Activated gamma-delta T cell treated with anti-CD3 and anti-CD28 coated beads, Interleukin-2, amount 50 U/mL, for 16 hours (primary cell): ENCODE data around the gene SH3RF3.

ENCODE experiments used
- DNase-seq: peaks from one replicate; pipeline ENCODE4 v3.0.0-alpha.2; 2020; ENCODE audit warnings: low read depth

SH3RF3 gene

DNA sequence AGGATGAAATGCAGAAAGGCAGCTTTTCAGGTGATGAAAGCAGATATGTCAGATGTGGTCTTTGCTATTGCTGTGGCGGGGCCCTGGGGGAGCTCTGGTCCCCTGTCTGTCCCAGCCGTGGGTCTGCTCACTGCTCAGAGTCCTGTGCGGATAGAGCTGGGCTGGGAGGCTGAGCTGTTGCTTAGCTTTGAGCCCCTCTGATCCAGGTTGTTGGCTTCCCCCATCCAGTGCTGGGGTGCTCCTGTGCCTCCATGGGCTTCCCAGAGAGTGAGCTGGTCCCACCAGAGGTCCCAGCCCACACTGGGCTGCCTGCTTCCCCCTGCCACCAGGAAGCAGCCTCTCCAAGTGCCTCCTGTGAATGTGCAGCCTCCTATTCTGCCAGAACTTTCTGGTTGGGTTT is 55.4 kb downstream of the SH3RF3 start:
- no peak for DNase-seq

DNA sequence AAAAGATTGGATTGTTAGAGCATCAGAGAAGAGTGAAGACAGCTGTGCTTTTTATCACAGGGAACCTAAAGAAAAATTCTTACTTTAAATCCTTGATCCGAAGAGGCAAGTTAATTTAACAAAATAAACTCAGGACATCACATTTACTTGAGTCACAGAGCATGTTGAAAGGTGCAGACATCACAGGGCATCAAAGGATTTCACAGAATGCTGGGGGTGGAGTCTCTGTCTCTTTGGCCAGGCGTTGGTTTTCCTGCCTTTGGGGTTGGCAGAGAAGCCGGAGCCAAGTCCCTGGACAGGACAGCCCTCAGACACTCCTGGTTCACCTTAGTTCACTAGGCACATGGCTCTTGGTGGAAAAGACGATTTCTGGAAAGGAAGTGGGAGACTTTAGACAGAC is 56.3 kb downstream of the SH3RF3 start:
- no peak for DNase-seq

DNA sequence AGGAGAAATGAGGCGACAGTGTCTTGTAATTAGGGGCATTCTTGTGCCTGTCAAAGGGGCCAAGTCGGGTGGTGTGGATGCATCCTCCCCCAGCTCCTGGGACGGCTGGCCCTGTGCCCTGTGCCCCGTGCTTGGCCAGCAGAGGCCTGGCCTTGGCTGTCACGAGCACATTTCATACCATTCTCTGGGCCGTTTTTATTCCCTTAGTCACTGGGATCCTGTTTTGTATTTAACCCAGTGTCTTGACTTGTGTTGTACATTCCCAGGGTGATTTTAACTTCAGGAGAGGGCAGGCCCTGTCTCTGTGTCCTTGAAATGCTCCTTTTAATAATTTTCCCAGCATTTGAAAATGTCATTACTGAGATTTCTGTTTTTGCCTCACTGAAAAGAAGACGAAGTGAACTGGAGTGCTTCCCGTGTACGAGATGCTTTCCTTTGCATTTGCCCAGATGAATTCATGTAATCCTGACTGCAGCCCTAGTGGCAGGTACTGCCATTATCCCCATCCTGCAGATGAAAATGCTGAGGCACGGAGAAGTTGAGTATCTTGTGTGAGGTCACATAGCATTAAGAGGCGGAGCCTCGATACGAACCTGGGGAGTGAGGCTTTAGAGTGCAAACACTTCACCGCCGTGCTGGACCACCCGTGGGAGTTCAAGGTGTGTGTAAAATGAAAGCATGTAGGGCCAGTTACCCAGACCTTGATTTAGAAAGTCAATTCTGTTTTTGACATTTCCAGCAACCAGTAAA is 57.0 kb downstream of the SH3RF3 start:
- no peak for DNase-seq

DNA sequence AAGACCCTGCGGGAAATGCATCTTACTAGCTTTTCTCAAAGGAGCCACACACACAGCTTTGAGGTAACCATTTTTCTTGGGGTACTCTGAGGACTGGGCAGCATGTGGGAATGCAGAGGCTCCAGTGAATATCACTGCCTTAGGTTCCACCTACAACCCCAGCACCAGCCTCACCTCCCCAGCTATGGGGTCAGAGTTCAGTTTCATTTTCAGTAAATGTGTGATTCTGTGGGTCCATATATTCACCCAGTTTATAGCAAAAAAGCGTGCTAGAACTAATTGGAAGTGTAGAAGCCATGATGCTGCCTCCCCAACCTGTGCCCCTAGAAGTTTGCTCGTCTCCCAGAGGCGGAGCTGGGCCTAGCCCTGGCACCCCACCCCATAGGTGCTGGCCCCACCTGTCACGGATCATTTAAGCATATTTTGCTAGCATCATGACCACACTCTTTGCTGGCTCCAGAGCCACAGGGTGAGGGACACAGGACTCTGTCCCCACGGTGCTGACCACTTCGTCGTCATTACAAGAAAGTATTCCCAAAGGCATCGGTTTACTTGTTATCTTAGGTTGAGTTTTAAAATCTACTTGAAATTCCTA is 57.7 kb downstream of the SH3RF3 start:
- no peak for DNase-seq

DNA sequence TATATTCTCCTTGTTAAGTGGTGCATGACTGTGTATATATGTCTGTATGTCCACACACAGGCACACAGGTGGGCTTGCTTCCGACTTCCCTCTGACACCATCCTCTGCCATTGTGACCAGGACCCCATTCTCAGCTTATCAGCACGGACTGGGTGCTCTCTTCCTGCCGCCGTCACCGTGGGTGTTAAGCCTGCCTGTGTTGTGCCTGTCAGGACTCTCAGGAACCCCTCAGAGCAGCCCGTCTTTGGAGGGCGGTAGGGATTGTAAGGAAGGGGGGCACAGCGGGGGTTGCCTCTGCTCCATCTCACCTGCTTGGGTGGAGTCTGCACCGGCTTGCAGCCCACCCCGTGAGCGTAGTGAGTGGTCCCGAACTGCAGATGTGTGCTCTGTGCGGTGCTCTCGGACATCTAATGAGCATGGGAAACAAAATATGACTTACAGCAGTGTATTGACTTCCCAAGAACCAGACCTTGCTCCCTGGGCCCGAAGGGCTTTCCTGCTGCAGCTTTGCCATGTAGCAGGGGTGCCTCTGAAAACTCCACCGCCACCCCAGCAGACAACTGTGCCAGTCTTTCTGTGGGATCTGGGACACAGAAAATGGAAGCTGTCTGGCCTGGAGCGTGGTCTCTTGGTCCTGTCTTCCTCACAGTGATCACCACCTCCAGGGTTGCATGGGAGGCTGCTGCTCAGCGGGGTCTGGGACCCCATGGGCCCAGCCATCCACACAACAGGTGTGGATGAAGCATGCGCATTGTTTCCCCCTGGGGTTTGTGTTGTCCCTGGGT is 58.9 kb downstream of the SH3RF3 start:
- DNase-seq: no peak

DNA sequence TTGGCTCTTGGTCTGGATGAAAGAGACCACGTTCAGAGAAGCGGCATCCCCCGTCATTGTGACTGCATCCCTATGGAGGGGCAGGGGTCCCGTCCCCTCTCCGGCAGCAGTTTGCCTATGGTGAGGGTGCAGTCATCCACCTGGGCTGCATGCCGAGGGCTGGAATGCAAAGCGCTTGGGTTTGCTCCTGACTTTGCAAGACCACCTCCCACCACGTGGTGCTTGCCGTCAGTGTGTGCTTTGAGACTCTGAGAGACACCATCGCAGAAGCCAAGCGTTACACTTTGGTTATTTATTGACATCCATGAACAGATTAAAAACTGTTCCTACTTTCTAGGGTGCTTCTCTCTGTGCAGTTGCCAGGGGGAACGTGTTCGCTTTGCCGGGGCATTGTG is 59.5 kb downstream of the SH3RF3 start:
- DNase-seq: no peak

DNA sequence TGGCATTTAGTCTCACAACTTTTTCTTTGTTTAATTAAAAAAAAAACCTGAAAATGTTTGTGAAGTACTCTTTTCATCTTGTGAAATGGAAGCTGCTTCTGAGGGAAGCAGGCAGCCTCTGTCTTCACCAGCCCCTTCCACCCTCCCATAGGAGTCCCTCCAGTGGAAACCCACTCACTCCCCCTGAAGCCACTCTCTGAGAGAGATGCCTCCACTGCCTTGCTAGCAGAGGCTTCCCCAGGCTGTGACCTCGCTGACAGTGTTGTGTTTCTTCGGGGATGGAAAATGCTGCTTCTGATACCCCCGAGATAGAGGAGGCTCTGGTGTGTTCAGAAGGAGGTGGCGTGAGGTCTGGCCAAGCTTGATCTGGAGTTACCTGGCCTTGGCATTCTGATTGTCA is 59.9 kb downstream of the SH3RF3 start:
- DNase-seq: no peak

DNA sequence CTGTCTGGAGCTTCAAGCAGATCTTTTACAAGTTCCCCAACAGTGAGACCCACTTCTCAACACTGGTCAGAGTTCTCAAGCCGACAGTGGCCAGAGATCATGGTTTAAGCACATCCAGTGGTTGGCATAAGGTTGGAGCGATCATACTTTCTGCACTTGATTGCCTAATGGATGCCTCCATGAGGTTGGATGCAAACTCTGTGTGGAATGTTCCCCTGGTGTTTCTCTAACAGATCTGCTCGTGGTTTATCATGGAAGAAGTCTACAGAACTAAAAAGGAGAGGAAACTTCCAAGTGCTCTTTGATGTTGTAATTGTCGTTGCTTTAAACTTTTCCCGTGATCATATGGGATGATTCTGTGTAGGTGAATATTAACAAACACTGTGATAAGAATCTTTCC is 60.7 kb downstream of the SH3RF3 start:
- DNase-seq: no peak

DNA sequence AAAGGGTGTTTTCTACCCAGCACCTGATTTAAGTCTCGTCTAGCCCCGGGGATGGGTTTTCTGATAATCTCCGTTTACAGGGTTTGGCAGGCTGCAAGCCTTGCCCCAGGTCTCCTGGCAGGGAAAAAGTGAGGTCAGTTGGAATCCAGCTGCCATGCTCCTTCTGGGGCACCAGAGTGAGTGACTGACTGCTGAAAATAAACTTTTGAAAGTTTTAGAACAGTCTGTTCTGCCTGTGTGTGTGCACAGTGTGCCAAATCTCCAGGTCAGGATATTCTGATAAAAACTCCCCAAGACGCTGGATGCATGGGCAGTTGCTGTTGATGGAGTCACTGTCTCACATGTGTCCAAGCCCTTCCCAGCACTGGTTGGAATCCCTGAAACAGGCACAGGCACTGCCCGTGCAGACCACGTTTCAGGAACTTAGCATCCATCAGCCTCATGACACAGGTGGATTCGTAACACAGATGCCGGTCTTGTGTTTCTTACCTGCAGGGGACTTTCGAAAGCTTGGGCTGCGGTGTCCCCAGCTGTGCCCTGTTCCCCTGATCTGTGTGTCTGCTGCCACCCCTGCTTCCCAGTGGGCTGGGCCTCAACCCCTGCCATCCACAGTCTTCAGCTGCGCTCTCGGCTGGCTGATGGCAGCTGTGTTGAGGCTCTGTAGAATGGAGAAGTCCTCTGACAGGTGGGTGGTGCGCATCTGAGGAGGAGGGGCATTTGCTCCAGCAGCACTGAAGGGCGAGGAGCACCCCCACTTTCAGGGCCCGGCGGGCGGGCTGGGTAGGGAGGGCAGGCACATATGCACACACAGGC is 65.0 kb downstream of the SH3RF3 start:
- DNase-seq: no peak

DNA sequence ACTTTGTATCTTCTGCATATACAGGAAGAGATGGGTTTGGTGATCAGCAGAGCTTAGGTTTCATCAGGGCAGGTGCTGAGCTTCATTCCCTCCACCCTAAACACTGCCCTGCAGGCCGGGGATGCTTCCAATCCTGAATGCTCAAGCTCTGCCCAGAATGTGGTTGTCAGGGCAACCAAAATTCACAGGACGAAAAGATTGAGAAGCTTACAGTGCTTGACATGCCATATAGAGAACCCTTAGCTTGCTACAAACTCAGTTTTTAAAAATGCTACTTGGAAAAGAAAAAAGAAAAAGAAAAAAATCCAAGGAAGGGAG is 65.6 kb downstream of the SH3RF3 start:
- no peak for DNase-seq

DNA sequence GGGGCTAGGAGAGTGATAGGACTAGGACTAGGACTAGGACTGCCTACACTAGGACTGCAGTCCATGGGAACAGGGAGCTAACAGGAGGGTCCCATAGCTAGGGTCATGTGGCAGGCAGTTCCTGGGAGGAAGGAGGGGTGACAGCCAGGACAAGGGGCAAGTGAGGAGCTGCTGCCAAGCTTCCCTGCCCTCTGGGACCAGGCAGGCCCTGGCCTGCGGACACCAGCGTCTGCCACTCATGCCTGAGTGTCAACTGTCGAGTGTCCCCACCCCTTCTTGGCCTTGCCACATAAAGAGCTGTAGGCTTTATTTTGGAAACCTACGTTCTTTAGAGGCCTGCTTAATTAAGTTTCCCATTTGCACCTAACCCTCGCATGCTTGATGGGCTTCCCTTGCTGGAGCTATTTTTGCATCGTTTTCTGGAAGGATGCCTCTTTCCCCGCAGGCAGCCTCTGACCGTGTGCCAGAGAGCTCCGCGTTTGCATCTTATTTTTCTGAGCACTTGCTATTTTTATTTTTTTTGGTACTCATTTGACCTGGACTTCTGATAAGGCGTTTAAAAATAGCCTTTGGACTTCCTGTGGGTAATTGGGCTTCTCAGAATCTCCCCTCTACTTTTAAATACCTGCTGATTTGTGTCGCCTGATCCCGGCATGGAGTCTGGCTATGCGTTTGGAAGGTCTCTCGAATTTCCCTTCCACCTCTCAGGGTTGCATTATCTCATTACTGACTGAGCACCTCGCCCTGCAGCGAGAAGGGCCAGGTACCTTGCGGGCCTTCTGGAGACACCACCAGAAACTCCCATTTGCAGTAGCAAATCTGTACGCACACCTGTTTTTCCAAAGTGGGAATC is 66.4 kb downstream of the SH3RF3 start:
- DNase-seq: no peak

DNA sequence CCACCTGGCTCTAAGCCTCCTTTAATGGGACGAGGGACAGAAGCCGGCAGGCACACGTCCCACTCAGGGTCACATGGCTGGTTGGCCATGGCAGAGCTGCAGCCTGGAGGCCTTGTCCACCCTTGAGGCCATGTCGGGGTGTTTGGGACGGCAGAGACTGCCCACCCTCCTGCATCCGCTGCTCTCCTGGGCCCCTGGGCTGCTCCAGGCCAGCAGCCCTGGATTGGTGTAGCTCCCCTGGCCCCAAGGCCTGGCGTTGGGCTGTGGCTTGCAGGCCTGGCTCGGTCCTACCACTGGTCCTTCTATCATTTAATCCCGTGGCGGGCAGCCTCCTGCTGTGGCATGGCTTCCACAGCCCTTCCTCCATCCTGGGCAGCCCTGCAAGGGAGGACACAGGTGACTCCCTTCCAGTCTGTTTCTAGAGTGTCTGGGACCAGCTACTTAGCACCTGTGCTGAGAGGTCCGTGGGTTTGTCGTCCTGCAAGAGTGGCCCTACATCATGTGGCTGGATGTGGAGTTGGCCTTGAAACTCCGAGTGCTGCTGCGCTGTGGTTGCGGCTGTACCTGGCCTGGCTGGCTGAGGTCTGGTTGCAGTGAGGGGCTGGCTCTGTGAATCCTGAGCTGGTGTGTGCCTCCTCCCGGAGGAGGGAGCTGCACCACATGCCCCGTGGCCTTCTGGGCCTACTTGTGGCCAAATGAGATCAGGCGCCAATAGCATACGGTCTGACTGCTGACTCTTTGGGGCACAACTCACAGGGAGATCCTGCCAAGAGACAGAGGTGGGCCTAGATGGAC is 67.3 kb downstream of the SH3RF3 start:
- no peak for DNase-seq

DNA sequence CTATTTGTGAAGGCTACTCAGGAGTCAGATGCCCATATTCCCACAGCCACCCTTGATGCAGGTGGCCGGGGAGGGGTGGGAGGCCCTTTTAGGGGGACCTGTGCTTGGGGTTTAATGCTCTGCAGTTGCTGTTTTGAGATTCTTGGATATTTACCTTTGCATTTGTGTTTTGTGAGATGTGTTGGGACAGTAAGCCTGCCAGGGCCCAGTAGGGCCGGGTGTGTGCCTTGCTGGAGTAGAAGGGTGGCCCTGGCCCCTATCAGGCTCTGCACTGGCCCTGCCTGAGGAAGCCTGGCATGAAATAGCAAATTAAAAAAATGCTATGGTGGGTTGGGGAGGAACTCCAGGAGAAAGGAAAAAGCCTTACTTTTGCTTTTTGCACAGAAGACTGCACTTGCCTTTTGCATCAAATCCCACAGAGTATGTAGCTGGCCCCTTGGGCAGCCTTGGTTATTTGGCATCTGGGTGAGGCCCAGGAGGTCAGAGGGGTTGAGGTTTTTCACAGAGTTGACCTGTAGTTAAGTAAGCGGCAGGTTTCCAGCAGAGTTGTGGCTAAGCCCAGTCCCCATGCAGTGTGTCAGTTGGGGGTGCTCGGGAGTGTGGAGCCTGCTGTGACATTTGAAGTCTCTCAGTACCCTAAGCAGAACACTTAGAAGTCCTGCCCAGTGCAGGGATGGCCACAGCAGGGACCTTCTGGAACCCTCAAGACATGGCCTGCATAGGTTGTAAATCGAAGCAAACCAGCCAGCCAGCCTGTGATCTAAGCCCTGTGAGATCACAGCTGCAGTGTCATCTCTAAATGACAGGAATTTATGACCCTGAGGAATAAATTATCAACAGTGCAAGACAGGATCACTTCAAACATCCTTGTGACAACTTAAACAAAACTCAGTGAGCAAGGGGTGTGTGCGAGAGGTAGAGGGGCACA is 68.8 kb downstream of the SH3RF3 start:
- no peak for DNase-seq

DNA sequence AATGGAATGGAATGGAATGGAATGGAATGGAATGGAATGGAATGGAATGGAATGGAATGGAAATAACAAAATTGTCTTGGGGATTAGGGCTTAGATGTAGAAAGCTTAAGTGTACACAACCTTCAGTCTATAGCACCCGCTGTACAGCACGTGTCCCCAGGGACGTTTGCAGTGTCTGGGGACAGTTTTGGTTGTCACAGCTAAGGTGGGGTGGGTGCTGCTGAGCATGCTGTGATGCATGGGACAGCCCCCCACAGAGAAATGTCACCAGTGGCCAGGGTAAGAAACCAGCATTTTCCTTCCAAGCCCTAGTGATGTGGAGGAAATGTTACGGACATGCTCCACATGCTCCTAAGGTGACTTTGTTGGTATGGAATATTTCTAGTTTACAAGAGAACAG is 70.8 kb downstream of the SH3RF3 start:
- no peak for DNase-seq

DNA sequence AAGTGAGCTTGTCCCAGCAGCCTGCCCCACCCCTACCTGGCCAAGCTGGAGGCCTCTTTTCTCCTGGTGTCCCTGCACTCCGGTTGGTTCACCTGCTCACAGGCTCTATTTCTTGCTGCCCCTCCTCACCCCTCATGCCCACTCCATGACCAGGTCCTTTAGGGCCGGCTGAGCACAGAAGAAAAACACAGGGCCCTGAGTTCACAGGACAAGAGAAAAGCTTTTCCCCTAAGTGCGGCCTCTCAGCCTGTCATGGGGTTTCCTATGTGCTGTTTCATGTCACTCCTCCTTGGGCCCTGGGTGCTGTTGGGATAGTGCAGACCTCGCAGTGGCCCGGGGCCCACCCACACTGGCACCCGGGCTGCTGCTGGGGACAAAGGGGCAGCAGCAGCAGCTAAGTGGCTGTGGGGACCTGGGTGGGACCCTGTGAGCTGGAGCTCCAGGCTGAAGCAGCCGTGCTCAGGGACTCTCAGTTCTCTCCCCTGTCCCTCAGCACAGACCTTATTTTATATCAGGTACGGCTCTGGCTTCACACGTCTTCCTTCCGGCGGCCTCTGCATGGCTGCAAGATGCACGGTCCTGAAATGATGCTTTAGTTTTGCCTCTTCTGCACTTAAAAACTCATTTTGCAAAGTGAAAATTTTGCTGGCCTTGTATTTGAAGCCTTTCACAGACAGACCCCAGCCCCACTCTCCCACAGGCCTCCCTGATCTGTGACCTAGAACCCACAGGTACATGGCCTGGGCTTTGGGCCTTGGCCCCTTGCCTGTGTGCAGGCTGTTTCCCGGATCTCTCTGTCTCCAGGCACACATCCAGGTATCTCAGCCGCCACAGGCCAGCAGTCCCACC is 71.8 kb downstream of the SH3RF3 start:
- DNase-seq: no peak

DNA sequence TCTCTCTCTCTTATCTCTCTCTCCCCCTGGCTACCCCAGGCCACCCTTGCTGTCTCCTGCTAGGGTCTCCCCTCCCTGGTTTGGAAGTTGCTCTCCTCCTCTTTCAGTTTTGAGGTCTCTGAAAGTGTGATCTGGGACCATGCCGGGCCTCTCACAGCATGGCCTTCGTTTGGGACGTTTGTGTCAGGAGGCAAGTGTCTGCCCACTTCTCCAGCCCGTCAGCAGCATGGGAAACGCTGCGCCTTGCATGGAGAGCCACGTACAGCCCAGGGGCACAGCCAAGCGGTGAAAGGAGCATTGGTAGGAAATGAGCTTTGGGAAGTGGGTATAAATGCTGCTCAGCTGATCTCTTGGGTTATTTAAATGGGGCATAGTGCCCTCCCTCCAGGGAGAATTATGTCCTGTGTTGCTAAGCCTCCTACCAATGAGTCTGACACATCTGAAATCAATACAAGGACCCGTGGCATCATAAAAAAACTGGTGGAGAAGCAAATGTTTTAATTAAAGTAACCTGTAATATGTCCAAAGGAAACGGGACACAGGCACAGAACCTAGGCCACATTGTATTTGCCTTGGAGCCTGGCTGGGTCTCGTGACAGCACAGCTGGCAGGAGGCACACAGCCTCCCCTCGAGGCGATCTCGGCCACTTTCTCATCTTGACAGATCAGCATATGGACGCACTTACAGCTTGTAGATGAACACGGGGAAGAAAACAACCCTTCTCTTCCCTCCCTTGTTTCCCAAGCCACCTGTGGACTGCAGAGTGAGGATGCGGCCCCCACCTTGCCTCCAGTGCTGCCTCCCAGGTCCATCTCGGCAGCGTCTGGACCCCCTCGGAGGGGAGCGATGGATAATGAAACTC is 72.7 kb downstream of the SH3RF3 start:
- DNase-seq: no peak

DNA sequence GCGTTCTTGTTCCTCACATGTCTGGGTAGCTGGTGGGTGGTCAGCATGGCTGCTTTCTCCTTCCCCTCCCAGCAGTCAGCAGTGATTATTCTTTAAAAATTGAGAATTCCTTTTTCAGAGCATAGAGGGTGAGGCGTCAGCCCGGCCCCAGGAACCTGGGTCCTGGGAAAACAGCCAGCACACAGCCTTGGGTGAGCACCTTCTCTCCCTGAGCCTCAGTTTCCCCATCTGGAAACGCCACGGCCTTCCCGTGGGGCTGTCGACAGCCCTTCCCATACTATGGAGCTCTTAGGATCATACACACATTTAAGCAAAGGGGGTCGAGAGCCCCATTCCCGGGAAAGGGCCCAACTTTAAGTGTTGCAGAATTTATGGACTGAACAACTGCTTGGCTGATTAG is 73.5 kb downstream of the SH3RF3 start:
- DNase-seq: no peak
